Heart left ventricle (tissue), 13 donors: ENCODE data around the gene NPAS1.

Experiments used
- CTCF ChIP-seq, 12 donors: fragments of 200-600 bp; sonication (generic) in 4 of 12; IDR thresholded peaks; one replicate each; pipeline versions ENCODE4 v1.5.0 to v1.8.0; 2018 to 2022; ENCODE audit warnings: antibody characterized with exemption in 12 of 12, mild to moderate bottlenecking in 5 of 12
- POLR2A ChIP-seq, 2 donors: fragments of 450-650 bp; IDR thresholded peaks; one replicate each; pipeline ENCODE4 v1.6.1; 2017; ENCODE audit warnings: antibody characterized with exemption in 2 of 2, mild to moderate bottlenecking in 2 of 2, moderate library complexity in 2 of 2
- donor health status: ischemic (EF 13 %, LVEDD 7.1; RV severe dilation, severe dysfunction).
- donor health status: DM: no; HTN: yes; CAD: no.
- donor health status: DM: no; HTN: no; CAD: no.
- donor health status: ischemic (EF 25% LVEDD 6.9; RV normal size, moderate dysfunction).
- donor health status: ischemic (EF 25% LVEDD 5.7; RV mildly dilated, moderate dysfunction).
- donor health status: ischemic (EF 35%, LVEDD 5.7; RV mildly dilated, moderate dysfunction).
- donor health status: nonischemic (EF 11% LVEDD 7.7; RV severe dilation, severe dysfunction).
- donor health status: DM: yes; HTN: yes; CAD: no.
- donor health status: PGD.
- donor health status: ischemic (EF 29% LVEDD 5.4; RV normal size, mild dysfunction).
- donor health status: nonischemic (EF 23%, LVEDD 6.1; RV moderate dilation, normal function).

DNA sequence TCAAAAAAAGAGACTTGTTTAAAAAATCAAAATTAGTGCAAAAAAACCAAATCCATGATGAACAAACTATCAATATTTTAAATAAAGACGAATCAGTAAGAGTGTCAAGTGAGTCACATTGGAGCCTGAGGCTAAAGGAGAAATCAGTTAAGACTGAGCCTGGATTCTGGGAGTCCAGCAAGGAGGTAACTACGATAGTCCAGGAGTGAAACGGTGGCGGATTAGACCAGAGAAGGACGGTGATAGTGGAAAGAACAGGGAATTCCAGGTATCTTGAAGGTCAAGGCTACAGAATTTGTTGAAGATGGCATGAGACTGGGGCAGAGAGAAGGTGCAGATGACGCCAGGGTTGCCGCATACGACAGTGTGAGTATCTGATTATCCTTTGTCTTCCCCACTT lies 7.0 kb upstream of the NPAS1 start:
- TF ChIP-seq POLR2A (IDR thresholded peaks at IDR 0.05) (no peak), CTCF (IDR thresholded peaks at IDR 0.05) (no peak)
